DMS79 (cell line): ENCODE measurements around the gene NKAIN2.

Experiments
- DNase-seq: peaks from one replicate; lab custom pipeline; 2025; lab: John Stamatoyannopoulos, UW

Gene NKAIN2

GRCh38 chr6:124029567-124029966 is 225.9 kb downstream of the NKAIN2 start:
- no peak for DNase-seq

GRCh38 chr6:124033501-124033900 is 229.8 kb downstream of the NKAIN2 start:
- no peak for DNase-seq

GRCh38 chr6:124036384-124036783 is 232.7 kb downstream of the NKAIN2 start:
- no peak for DNase-seq

GRCh38 chr6:124040655-124041054 is 237.0 kb downstream of the NKAIN2 start:
- no peak for DNase-seq

GRCh38 chr6:124052120-124052519 is 248.5 kb downstream of the NKAIN2 start:
- no peak for DNase-seq

- DNase-seq = no peak
Measured at GRCh38 chr6:124053315-124053714, 249.7 kb downstream of the NKAIN2 start.

GRCh38 chr6:124054034-124054433 is 250.4 kb downstream of the NKAIN2 start:
- DNase-seq = no peak

DNA sequence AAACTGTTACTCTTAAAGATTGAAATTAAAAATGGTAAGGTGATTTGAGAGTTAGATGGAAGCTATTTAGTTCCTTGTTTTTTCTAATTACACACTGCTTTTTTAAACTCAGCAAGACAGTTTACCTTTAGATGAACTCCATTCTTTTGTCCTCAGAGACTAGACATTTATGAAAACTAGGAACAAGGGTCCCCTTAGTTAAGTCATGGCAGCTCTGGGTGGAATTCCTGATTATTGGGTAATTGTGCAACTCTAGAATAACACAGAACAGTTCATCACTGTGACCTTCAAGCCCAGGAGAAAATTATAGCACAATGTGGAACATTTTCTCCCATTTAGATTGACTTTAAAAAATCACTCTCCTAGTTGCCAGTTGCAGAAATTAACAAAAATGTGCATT is 251.7 kb downstream of the NKAIN2 start:
- DNase-seq = no peak

- DNase-seq = peak; percentile 58
Measured at GRCh38 chr6:124055963-124056362, 252.3 kb downstream of the NKAIN2 start.

- DNase-seq = no peak
Measured at GRCh38 chr6:124056407-124057334, 253.0 kb downstream of the NKAIN2 start.

GRCh38 chr6:124057461-124057860 is 253.8 kb downstream of the NKAIN2 start:
- DNase-seq = no peak

- DNase-seq = no peak
Measured at GRCh38 chr6:124064317-124065113, 260.9 kb downstream of the NKAIN2 start.

GRCh38 chr6:124066269-124066668 is 262.6 kb downstream of the NKAIN2 start:
- DNase-seq = no peak

DNA sequence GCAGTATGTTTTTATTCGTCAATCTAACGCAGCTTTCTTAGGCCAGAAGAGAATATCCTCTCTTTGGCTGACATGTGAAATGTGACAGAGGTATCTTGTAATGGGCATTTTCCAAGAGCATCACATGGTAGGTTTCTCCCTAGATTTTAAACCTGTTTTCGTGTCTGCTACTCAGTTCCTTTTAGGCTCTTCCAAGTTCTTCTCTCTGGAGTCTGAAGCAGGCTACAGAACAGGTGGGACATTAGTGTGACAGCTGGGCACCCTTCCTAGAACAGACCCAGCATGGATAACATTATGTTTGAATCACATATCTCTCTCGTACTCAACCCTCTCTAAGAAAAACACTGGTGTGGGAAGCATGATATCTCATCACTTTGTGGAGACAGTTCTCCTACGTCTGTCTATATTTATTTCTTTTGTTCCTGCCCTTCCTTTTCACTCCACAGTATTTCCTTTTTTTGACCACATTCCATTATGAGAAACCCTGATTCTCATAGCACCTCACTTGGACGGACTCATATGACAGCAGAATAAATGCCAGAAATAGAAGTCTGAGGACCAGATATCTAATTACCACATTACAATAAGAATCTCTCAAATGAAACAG is 263.4 kb downstream of the NKAIN2 start:
- DNase-seq = no peak

DNA sequence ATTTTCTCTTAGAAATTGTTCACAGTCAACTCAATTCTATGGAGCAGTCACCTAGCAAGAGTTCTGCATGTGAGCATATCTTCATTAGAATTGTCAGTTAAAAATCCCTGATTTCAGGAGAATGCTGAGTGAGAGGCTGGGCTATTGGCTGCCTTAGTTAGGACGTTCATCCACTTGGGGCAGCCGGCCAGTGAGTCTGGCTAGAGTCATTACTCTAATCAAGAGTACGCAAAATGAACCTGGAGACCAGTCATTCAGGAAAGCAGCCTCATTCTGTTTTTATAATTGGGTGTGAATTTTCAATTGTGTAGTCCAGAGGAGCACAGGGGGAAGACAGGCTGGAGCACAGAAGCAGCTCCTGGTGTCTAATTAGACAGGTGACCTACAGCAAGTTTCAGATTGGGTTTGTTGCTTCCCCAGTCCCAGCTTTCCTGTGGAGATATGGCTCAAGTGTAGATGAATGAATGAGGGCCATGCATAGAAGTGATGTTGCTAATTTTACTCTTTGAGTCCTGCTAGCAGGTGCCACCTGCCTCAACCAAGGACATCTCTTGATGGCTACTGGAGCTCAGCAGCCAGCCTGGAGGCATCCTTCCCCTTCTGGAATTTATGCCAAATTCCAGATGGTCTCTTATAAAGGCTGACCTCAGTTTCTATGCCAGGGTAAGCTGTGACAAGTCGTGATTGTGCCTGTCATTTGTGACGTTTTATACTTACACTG is 265.7 kb downstream of the NKAIN2 start:
- no peak for DNase-seq

DNA sequence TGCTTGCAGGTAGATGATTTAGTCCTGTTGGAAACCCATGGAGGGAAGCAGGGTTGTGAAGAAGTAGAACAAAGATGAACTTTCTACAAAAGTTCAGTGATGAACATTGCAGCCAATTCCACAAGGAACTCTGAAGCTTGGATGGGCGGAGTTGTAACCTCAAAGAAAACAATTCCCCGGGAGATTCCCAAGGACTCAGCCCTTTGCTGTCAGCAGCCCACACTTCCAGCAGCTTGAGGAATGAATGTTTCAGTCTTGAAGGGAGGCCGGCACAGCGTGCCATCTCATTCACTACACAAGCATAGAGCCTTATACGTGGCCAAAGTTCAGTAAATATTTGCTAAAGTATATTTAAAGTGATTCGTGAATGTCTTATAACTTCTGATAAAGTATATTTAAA is 269.4 kb downstream of the NKAIN2 start:
- no peak for DNase-seq

- no peak for DNase-seq
Measured at GRCh38 chr6:124073820-124074587, 270.3 kb downstream of the NKAIN2 start.

DNA sequence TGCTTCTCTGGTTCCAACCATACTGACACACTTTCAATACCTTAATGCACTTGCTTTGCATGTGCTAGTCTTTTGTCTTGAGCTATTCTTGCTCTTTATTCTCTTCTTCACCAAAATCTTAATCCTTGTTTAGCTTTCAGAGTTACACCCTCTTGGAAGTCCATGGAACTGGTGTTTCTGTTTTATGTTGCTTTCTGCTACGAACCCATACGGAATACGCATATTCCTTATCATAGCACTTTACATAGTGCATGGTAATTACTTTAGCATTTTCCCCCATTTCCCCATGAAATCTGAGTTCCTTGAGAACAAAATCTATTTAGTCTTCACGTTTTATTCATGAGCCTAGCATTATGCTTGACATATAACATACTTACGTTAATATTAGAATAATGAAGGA is 270.9 kb downstream of the NKAIN2 start:
- DNase-seq = no peak

DNA sequence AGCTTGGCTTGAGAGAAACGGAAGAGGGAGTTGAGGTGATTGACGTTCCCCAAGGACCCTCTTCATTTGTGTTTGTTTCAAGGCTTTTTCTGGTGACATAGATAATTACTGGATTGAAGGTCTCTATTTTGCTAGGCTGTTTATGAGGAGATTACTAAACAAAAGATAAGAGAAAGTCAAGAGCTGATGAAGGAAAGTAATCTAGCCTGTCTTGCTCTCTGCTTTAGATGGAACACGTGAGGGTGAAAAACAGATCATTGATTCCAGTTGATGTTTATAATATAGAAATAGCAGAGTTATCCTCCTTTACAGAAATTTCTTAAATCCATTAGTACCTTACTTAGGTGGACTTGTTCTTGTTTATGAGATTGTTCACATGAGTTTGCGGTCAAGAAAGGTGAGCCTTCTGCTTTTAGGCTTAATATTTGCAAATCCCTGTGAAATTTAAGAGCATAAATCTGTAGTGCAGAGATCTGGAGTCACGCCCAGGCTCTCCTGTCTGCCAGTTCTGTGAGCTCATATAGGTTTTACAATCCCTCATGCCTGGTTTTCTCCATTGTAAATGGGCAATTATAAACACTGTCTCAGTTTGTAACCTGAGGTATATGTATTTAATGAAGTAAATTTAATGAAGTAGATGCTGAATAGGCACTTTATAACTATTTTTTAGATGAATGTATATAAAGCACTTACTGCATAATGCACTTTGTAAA is 272.8 kb downstream of the NKAIN2 start:
- peak; percentile 77 for DNase-seq

DNA sequence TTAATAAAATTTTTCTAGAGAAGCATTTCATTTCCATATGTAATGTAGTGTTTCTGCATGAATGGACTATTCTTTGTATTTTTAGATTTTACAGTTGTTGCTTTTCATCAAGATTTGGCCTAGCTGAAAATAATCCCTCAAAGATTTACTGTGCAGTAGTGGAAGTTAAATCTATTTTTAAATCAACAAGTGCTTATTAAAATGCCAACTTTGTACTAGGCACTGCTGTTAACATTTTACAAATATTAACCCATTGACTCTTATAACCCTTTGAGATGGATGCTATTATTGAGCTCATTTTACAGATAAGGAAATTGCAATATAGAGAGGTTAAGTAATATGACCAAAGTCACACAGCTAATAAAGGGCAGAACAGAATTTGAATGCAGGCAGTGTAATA is 274.5 kb downstream of the NKAIN2 start:
- no peak for DNase-seq

GRCh38 chr6:124080483-124080882 is 276.8 kb downstream of the NKAIN2 start:
- DNase-seq = no peak
